Smooth muscle cell (in vitro differentiated cells): ENCODE results near the gene CNTNAP2. TPM values are rescaled to one million over a fixed set of nuclear protein-coding genes. Genes with fewer than 3 reads are reported as not detected.
A peak's percentile ranks its signal among the peaks of the same experiment; 100 is the strongest.

ENCODE experiments used
- DNase-seq: peaks from one replicate; lab custom pipeline; 2025; ENCODE audit not compliant: unreplicated experiment; lab: John Stamatoyannopoulos, UW
- H2AFZ ChIP-seq: fragments of 200-600 bp; sonication (generic); 2 replicates; pipeline ENCODE4 v1.6.0; 2016; ENCODE audit warnings: antibody characterized with exemption, low read depth, mild to moderate bottlenecking
- H3F3A ChIP-seq: fragments of 200-600 bp; sonication (generic); 2 replicates; pipeline ENCODE4 v1.6.0; 2017; ENCODE audit warnings: antibody characterized with exemption, low read depth
- H3K27ac ChIP-seq: fragments of 200-600 bp; sonication (generic); 2 replicates; pipeline ENCODE4 v1.5.1; 2016; ENCODE audit warnings: low read depth, mild to moderate bottlenecking
- H3K27me3 ChIP-seq: fragments of 200-600 bp; sonication (generic); 2 replicates; pipeline ENCODE4 v1.6.1; 2016; ENCODE audit warnings: low read depth, mild to moderate bottlenecking
- H3K36me3 ChIP-seq: fragments of 200-600 bp; sonication (generic); 2 replicates; pipeline ENCODE4 v1.5.1; 2016; ENCODE audit warnings: low read depth
- H3K4me1 ChIP-seq: fragments of 200-600 bp; sonication (generic); 2 replicates; pipeline ENCODE4 v1.5.1; 2016; ENCODE audit warnings: low read depth
- H3K4me2 ChIP-seq: fragments of 200-600 bp; sonication (generic); 2 replicates; pipeline ENCODE4 v1.6.0; 2016; ENCODE audit warnings: mild to moderate bottlenecking
- H3K4me3 ChIP-seq: fragments of 200-600 bp; sonication (generic); 2 replicates; pipeline ENCODE4 v1.5.1; 2016; ENCODE audit warnings: mild to moderate bottlenecking
- H3K79me2 ChIP-seq: fragments of 200-600 bp; sonication (generic); 2 replicates; pipeline ENCODE4 v1.6.0; 2016; ENCODE audit warnings: low read depth, mild to moderate bottlenecking
- H3K9ac ChIP-seq: fragments of 200-600 bp; sonication (generic); 2 replicates; pipeline ENCODE4 v1.6.0; 2016; ENCODE audit warnings: low read depth
- H3K9me3 ChIP-seq: fragments of 200-600 bp; sonication (generic); replicated peaks from 2 replicates; pipeline ENCODE4 v1.5.1; 2016; ENCODE audit warnings: low read depth
- H4K20me1 ChIP-seq: fragments of 200-600 bp; sonication (generic); 2 replicates; pipeline ENCODE4 v1.6.0; 2016; ENCODE audit warnings: low read depth
- whole genome bisulfite sequencing: methylation state at CpG from one replicate; pipeline ENCODE4 v1.1.7; 2016; ENCODE audit warnings: low lambda C conversion rate; 5-methylcytosine and 5-hydroxymethylcytosine counted together
- polyA plus RNA-seq: library from polyadenylated mRNA; unstranded; fragments of >200 nt; fragmentation: Nextera tagmentation; extraction: Ambion mirVana; gene quantifications from 2 replicates; pipeline ENCODE4 v1.2.1, GENCODE V29; 2016
- total RNA-seq: library from RNA; depleted of rRNA; stranded (reverse); fragments of >200 nt; gene quantifications from 2 replicates; pipeline ENCODE4 v1.2.3, GENCODE V29; 2014
- TF ChIP-seq, protein P1 (sequence below): fragments of 200-600 bp; sonication (generic); IDR thresholded peaks from 2 replicates; pipeline ENCODE4 v1.5.1; 2017; ENCODE audit warnings: borderline replicate concordance, mild to moderate bottlenecking, antibody characterized with exemption; ENCODE audit not compliant: insufficient read depth, poor library complexity, severe bottlenecking

Gene CNTNAP2
- total and polyA plus RNA-seq, 2 experiments from 2014 or later: 1.7 to 9.0 TPM

DNA sequence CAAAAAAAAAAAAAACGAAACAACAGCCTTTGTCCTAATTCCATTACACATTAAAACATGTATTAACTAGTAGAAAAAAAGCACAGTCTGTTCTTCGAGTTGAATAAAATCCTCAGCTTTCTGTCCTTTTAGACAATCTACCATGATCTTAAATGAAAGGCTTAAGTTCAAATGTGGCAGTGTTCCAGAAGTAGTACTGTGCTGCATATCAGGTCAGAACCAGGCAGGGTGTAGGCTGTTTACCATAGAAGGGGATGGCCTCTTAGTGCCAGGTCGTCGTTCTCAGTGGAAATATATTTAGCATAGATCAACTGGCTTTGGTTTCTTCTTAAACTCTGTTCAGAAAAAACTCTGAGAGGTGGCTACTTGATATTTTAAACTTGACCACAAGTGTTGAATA lies 612.0 kb downstream of the CNTNAP2 start:
- no peak for DNase-seq
- WGBS: 75% methylated on average over 4 of the region's 4 CpGs
- no peaks in the 10 kb centered on the region for H3K4me1 ChIP-seq

DNA sequence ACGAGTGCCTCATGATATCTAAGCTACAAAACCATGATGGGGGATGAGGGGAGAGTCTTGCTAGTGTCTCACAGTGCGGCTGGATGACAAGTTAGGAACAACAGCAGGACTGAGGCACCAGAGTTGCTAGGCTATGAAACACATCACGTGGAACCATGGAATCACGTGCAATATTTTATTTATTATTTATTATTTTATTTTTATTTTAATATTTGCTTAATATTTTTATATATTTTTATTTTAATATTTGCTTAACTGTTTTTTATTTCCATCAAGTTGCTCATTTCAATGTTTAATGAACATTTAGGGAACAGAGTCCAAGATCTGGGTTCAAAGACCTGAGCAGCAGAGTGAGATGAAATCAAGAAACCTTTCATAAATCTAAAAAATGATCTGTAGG lies 614.6 kb downstream of the CNTNAP2 start:
- no peaks in the 10 kb centered on the region for H3F3A ChIP-seq
- H2AFZ ChIP-seq: no peak overlapping the region
- H3K79me2 ChIP-seq: no peaks in the 10 kb centered on the region
- no peak overlapping the region for H3K27ac ChIP-seq
- H3K4me2 ChIP-seq: no peak overlapping the region
- H3K4me1 ChIP-seq: no peaks in the 10 kb centered on the region
- no peaks in the 10 kb centered on the region for H4K20me1 ChIP-seq
- WGBS: 88% methylated on average over 4 of the region's 4 CpGs
- no peak overlapping the region for H3K4me3 ChIP-seq
- no peaks in the 10 kb centered on the region for H3K9me3 ChIP-seq
- DNase-seq: no peak
- H3K27me3 ChIP-seq: no peaks in the 10 kb centered on the region
- H3K36me3 ChIP-seq: no peaks in the 10 kb centered on the region
- H3K9ac ChIP-seq: no peak overlapping the region
- TF ChIP-seq, protein P1, sequence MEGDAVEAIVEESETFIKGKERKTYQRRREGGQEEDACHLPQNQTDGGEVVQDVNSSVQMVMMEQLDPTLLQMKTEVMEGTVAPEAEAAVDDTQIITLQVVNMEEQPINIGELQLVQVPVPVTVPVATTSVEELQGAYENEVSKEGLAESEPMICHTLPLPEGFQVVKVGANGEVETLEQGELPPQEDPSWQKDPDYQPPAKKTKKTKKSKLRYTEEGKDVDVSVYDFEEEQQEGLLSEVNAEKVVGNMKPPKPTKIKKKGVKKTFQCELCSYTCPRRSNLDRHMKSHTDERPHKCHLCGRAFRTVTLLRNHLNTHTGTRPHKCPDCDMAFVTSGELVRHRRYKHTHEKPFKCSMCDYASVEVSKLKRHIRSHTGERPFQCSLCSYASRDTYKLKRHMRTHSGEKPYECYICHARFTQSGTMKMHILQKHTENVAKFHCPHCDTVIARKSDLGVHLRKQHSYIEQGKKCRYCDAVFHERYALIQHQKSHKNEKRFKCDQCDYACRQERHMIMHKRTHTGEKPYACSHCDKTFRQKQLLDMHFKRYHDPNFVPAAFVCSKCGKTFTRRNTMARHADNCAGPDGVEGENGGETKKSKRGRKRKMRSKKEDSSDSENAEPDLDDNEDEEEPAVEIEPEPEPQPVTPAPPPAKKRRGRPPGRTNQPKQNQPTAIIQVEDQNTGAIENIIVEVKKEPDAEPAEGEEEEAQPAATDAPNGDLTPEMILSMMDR: no peak

More for the DNA sequence above, 612.0 kb downstream of the CNTNAP2 start:
- Histone ChIP-seq H2AFZ (no peak overlapping the region), H3K4me3 (no peak overlapping the region), H3K9me3 (no peaks in the 10 kb centered on the region), H3K79me2 (no peaks in the 10 kb centered on the region), H3K4me2 (no peak overlapping the region), H3K27me3 (no peaks in the 10 kb centered on the region), H3K27ac (no peak overlapping the region), H4K20me1 (no peaks in the 10 kb centered on the region), H3K9ac (no peak overlapping the region), H3F3A (no peaks in the 10 kb centered on the region), H3K36me3 (no peaks in the 10 kb centered on the region)
- TF ChIP-seq, protein P1: no peak

DNA sequence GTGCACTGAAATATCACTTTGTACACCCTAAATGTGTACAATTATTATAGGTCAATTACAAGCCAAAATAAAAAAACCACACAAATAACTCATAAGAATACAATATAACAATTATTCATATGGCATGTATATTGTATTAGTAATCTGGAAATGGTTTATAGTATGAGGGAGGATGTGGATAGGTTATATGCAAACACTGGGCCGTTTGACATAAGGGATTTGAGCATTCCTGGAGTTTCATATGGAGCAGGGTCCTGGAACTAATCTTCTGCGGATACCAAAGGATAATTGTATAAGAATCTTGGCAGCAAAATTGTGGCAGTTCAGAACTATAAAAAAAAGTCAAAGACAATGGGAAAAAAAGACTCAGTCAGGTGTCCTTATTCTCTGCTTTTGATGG lies 619.4 kb downstream of the CNTNAP2 start:
- Histone ChIP-seq H3K4me2 (no peak overlapping the region), H3K9me3 (no peaks in the 10 kb centered on the region), H3K4me1 (no peaks in the 10 kb centered on the region), H3K79me2 (no peaks in the 10 kb centered on the region), H2AFZ (no peak overlapping the region), H3K36me3 (no peaks in the 10 kb centered on the region), H4K20me1 (no peaks in the 10 kb centered on the region), H3F3A (no peaks in the 10 kb centered on the region), H3K4me3 (no peak overlapping the region), H3K9ac (no peak overlapping the region), H3K27ac (no peak overlapping the region), H3K27me3 (no peaks in the 10 kb centered on the region)
- 89% methylated on average over 2 of the region's 2 CpGs for WGBS
- no peak for DNase-seq
- TF ChIP-seq, protein P1: no peak

DNA sequence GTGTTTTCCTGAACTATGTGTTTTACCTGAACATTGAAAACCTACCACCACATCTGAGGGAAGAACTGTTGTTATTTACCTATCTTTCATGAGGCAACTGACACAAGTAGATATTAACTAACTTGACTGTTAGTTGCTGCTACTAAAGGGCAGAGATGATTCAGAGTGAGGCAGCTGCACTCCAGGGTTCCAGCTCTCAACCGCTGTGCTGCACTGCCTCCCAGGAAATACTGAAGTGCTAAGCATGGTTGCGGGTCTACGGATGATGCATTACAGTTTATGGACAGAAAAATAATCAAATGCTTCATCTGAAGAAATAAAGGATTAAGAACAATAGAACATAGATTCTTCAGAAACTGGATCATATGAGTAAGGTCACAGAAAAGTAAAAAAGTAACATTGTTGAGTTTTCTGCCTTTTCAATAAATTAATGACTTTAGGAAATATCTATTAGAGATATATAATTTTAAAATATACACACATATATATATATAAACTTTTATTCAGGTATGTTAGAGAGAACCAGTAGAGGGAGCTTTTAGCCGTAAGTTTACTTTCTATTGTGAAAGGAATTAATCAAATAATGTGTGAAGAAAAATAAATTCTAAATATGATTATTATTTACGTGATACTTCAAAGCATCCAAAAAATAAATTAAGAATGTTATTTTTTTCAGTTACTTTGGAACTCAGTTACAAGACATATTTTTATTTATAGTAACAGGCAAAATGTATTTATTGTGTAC lies 620.0 kb downstream of the CNTNAP2 start:
- Histone ChIP-seq H3K4me3 (no peak overlapping the region), H3K4me2 (no peak overlapping the region), H3K9ac (no peak overlapping the region), H3K4me1 (no peaks in the 10 kb centered on the region), H3K36me3 (no peaks in the 10 kb centered on the region), H3K27me3 (no peaks in the 10 kb centered on the region), H3K79me2 (no peaks in the 10 kb centered on the region), H3F3A (no peaks in the 10 kb centered on the region), H3K27ac (no peak overlapping the region), H2AFZ (no peak overlapping the region), H3K9me3 (no peaks in the 10 kb centered on the region), H4K20me1 (no peaks in the 10 kb centered on the region)
- TF ChIP-seq, protein P1: peak; percentile 31
- 68% methylated on average over 5 of the region's 5 CpGs for WGBS
- DNase-seq: no peak
